Hematopoietic multipotent progenitor cell treated with erythropoietin and hydrocortisone succinate and interleukin-3 and kit ligand, for 6 days (in vitro differentiated cells): ENCODE results near the gene TOGARAM2.
"Not testable (repeated sequence)": the region's sequence is repeated elsewhere in the genome, so short reads cannot be mapped to it uniquely, and the experiment has no call there.

ENCODE experiments used
- DNase-seq: peaks from one replicate; pipeline ENCODE4 v3.0.0-alpha.2; 2015

Gene TOGARAM2

GRCh38 chr2:29079887-29080286 is 98.8 kb downstream of the TOGARAM2 start:
- DNase-seq = no peak

GRCh38 chr2:29080886-29081743 is 100.0 kb downstream of the TOGARAM2 start:
- peak; percentile 44 for DNase-seq

- no peak for DNase-seq
These were observed 101.9 kb downstream of the TOGARAM2 start for GRCh38 chr2:29082804-29083495.

GRCh38 chr2:29084554-29084953 is 103.5 kb downstream of the TOGARAM2 start:
- DNase-seq = no peak

- DNase-seq = not testable (repeated sequence)
These were observed 109.2 kb downstream of the TOGARAM2 start for GRCh38 chr2:29090311-29090710.

- DNase-seq = no peak
These were observed 115.9 kb downstream of the TOGARAM2 start for GRCh38 chr2:29096969-29097368.

- DNase-seq = no peak
These were observed 116.5 kb downstream of the TOGARAM2 start for GRCh38 chr2:29097569-29097968.

GRCh38 chr2:29100564-29100963 is 119.5 kb downstream of the TOGARAM2 start:
- no peak for DNase-seq
